Adrenal gland (tissue), 12 donors: ENCODE data around the gene MAP3K2. TPM values are rescaled to one million over a fixed set of nuclear protein-coding genes. Genes with fewer than 3 reads are reported as not detected.

Experiments used
- DNase-seq, 7 donors: peaks; one replicate each; pipeline ENCODE4 v3.0.0-alpha.2; 2019 to 2020
- H3K27ac ChIP-seq, 5 donors: fragments of 200-600 bp; sonication (generic) in 4 of 5; 1 replicate in 3 of 5; 2 replicates in 2 of 5; pipeline versions ENCODE4 v1.5.1 to v1.8.0; 2016 to 2020; ENCODE audit warnings: mild to moderate bottlenecking in 1 of 5
- H3K27me3 ChIP-seq: fragments of 200-600 bp; 2 replicates; pipeline ENCODE4 v1.8.0; 2021
- H3K36me3 ChIP-seq, 2 donors: fragments of 200-600 bp; replicated peaks in 1 of 2; 1 replicate in 1 of 2; 2 replicates in 1 of 2; pipeline versions ENCODE4 v1.5.1 to v1.8.0; 2018 to 2022
- H3K4me1 ChIP-seq, 2 donors: fragments of 200-600 bp; replicated peaks in 1 of 2; 1 replicate in 1 of 2; 2 replicates in 1 of 2; pipeline versions ENCODE4 v1.5.1 to v1.8.0; 2018 to 2021
- H3K4me3 ChIP-seq, 4 donors: fragments of 200-600 bp; sonication (generic) in 3 of 4; one replicate each; pipeline ENCODE4 v1.5.1; 2016 to 2018
- H3K9me3 ChIP-seq, 3 donors: fragments of 200-600 bp; sonication (generic) in 1 of 3; replicated peaks in 1 of 3; 1 replicate in 2 of 3; 2 replicates in 1 of 3; pipeline versions ENCODE4 v1.5.1 to v1.8.0; 2016 to 2021
- POLR2A ChIP-seq, 2 donors: fragments of 450-650 bp; IDR thresholded peaks; one replicate each; pipeline ENCODE4 v1.6.1; 2017; ENCODE audit warnings: antibody characterized with exemption in 2 of 2, mild to moderate bottlenecking in 2 of 2, moderate library complexity in 1 of 2
- WGBS, 4 donors: extraction: QIAGEN DNeasy Blood & Tissue Kit in 2 of 4; methylation state at CpG; one replicate each; pipeline versions ENCODE4 v1.1.5 to v1.1.7; 2013 to 2017; 5-methylcytosine and 5-hydroxymethylcytosine counted together
- intact Hi-C, 2 donors: fragments of 100-400 bp; cut with DNase I; formaldehyde crosslinking; loops; one replicate each; pipeline versions ENCODE4 v1.14.1 to v1.15.0; 2022 to 2023
- polyA plus RNA-seq, 3 donors: library from polyadenylated mRNA; stranded (reverse); fragments of 200-250 nt in 2 of 3; fragments of 350-450 nt in 1 of 3; fragmentation: Illumina TruSeq in 1 of 3; extraction: RNeasy Lipid Tissue Mini Kit (QIAGEN cat#74804) in 1 of 3; gene quantifications; one replicate each; pipeline ENCODE4 v1.2.3, GENCODE V29; 2013 to 2014
- total RNA-seq, 9 donors: library from RNA; depleted of rRNA in 4 of 9; stranded (reverse); fragments of >200 nt in 4 of 9; fragments of 120-200 nt in 1 of 9; fragmentation: NEBNext Ultra II Directional in 1 of 9; extraction: Animal tissue kit (Norgen Biotek cat#: 25700) in 1 of 9; gene quantifications; one replicate each; pipeline versions ENCODE4 v1.1.0 to v1.2.4, GENCODE V29; 2013 to 2023
- TF ChIP-seq, protein P1 (sequence below), 6 experiments: fragments of 450-650 bp in 4 of 6; fragments of 200-600 bp in 2 of 6; sonication (generic) in 1 of 6; IDR thresholded peaks; 1 replicate in 5 of 6; 2 replicates in 1 of 6; pipeline versions ENCODE4 v1.5.1 to v1.8.0; 2016 to 2021; ENCODE audit warnings: antibody characterized with exemption in 6 of 6, mild to moderate bottlenecking in 2 of 6, moderate library complexity in 1 of 6
- donor health status: healthy with polysubstance abuse.
- donor health status: Bipolar disorder and iron deficiency.
- donor health status: DM: yes; HTN: yes; CAD: no.
- donor health status: DM: no; HTN: no; CAD: no.
- donor health status: DM: no; HTN: no; CAD: no.
- donor health status: DM: yes; HTN: yes; CAD: no.

Gene MAP3K2
- total and polyA plus RNA-seq, 12 donors, result 4.2 to 91.6 (median 49.2) TPM

GRCh38 chr2:127398239-127398590 is 10.4 kb upstream of the MAP3K2 start:
- 0 to 10% (median 3%) methylated on average over 1 to 4 of the region's 4 CpGs for WGBS, 4 donors
- Histone ChIP-seq H3K27ac (peak overlapping the region in 4 of 5 donors; percentile 39 to 68 (median 60)), H3K4me1 (peaks cover 4 to 17% of the 10 kb centered on the region in 2 donors), H3K36me3 (no peaks in the 10 kb centered on the region), H3K9me3 (no peaks in the 10 kb centered on the region), H3K4me3 (no peak overlapping the region), H3K27me3 (no peaks in the 10 kb centered on the region)
- intact Hi-C loops, result no loop called here
- peak; percentile 94 to 99 (median 97) for DNase-seq
- no peak for TF ChIP-seq POLR2A (IDR thresholded peaks at IDR 0.05)
- TF ChIP-seq, protein P1, sequence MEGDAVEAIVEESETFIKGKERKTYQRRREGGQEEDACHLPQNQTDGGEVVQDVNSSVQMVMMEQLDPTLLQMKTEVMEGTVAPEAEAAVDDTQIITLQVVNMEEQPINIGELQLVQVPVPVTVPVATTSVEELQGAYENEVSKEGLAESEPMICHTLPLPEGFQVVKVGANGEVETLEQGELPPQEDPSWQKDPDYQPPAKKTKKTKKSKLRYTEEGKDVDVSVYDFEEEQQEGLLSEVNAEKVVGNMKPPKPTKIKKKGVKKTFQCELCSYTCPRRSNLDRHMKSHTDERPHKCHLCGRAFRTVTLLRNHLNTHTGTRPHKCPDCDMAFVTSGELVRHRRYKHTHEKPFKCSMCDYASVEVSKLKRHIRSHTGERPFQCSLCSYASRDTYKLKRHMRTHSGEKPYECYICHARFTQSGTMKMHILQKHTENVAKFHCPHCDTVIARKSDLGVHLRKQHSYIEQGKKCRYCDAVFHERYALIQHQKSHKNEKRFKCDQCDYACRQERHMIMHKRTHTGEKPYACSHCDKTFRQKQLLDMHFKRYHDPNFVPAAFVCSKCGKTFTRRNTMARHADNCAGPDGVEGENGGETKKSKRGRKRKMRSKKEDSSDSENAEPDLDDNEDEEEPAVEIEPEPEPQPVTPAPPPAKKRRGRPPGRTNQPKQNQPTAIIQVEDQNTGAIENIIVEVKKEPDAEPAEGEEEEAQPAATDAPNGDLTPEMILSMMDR (IDR thresholded peaks at IDR 0.05), result no peak

DNA sequence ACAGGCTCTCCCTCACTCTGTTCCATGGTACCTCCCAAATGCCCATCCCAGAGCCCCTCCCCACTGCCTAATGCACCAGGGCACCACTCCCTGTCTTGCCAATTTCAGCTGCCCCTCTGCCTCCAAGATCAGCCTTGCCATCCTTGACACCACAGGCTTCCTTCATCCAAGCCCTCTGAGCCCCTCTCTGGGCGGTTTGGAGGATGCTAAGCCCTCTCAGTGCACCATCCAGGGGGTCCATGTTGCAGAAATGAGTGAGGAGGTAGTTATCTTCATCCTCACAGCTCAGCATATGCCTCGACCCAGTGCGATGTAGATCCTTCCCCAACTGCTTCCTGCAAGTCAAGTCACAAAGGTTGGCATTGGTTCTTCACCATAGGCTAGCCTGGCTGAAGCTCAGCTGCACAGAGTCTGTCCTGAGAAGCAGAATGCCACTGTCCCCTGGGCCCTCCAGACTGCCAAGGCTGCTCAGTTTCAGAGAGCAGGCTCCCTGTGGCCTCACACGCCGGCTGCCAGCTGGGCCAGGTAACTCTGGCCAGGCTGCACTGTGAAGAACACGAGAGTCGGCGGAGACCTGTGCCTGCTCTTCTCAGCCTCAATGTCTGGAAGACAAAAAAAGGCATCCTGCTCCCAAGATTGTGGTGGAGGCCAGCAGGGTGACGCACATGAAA is 9.9 kb upstream of the MAP3K2 start:
- no peaks in the 10 kb centered on the region for H3K27me3 ChIP-seq
- H3K36me3 ChIP-seq, result no peaks in the 10 kb centered on the region
- no peaks in the 10 kb centered on the region for H3K9me3 ChIP-seq
- H3K4me1 ChIP-seq, result peaks cover 4 to 17% of the 10 kb centered on the region in 2 donors
- TF ChIP-seq POLR2A (IDR thresholded peaks at IDR 0.05), result no peak
- TF ChIP-seq, protein P1 (IDR thresholded peaks at IDR 0.05), result no peak
- 49 to 76% (median 61%) methylated on average over 7 to 9 of the region's 9 CpGs for WGBS, 4 donors
- H3K4me3 ChIP-seq, result no peak overlapping the region
- H3K27ac ChIP-seq, result peak overlapping the region in 4 of 5 donors; percentile 39 to 68 (median 60)
- peak in 1 of 7 donors; percentile 19 for DNase-seq
- intact Hi-C loops, result no loop called here

DNA sequence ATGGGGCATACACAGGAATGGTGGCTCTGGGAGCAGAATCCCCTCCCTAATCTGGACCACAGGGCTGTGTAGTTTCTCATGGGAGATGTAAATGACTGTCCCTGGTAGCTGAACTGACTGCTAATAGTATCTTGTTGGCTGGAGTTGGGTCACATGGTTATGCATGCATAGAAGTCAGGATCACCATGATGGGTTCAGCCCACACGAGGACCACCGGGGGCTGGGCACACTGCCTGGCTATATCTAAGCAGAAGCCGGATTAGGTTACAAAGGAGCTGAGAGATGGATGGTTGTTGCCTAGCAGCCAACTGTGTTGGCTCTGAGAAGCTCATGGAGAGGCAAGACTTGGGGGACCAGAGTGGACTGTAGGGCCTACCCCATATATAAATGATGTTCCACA is 6.7 kb upstream of the MAP3K2 start:
- Histone ChIP-seq H3K36me3 (no peaks in the 10 kb centered on the region), H3K4me3 (no peak overlapping the region), H3K9me3 (no peaks in the 10 kb centered on the region), H3K27me3 (no peaks in the 10 kb centered on the region), H3K4me1 (peaks cover 4 to 17% of the 10 kb centered on the region in 2 donors), H3K27ac (no peak overlapping the region)
- intact Hi-C loops, result no loop called here
- WGBS, 4 donors, result 61 to 70% (median 62%) methylated on average over 3 of the region's 3 CpGs
- TF ChIP-seq, protein P1 (IDR thresholded peaks at IDR 0.05), result no peak
- TF ChIP-seq POLR2A (IDR thresholded peaks at IDR 0.05), result no peak
- DNase-seq, result no peak

DNA sequence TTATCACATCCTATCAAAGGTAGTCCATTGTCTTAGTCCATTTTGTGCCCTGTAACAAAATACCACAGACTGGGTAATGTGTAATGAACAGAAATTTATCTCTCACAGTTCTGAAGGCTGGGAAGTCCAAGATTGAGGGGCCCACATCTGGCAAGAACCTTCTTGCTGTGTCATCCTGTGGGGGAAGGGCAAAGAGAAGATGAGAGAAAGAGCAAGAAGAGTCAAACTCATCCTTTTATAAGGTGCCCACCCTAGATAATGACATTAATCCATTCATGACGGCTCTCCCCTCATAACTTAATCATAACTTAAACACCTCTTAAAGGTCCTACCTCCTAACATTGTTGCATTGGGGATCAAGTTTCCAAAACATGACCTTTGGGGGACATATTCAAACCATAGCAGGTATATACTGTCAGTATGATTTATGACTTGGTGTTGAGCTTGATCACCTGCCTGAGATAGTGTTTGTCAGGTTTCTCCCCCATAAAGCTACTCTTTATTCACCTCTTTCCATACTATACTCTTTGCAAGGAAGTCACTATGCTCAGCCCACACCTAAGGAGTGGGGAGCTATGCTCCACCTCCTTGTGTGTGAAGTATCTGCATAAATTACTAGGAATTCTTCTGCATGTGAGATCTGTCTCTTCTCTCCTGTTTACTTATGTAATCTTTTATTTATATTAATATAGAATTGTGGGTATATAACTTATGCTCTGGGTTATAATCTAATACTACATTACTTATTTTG is 5.2 kb upstream of the MAP3K2 start:
- no peak for DNase-seq
- no peaks in the 10 kb centered on the region for H3K9me3 ChIP-seq
- H3K27ac ChIP-seq, result no peak overlapping the region
- 84 to 100% (median 94%) methylated on average over 1 of the region's 1 CpG for WGBS, 4 donors
- H3K4me3 ChIP-seq, result no peak overlapping the region
- H3K36me3 ChIP-seq, result no peaks in the 10 kb centered on the region
- peaks cover 7 to 10% of the 10 kb centered on the region in 2 donors for H3K4me1 ChIP-seq
- H3K27me3 ChIP-seq, result no peaks in the 10 kb centered on the region
- TF ChIP-seq, protein P1 (IDR thresholded peaks at IDR 0.05), result no peak
- no peak for TF ChIP-seq POLR2A (IDR thresholded peaks at IDR 0.05)
- intact Hi-C loops, result loop anchor here in 1 of 2 donors (2.0 kb wide), 1 partner anchor 30 kb away; no protein-coding TSS in a partner anchor
